HG02943 (cell line): ENCODE data around the gene CD6.

Source experiments
- ATAC-seq: cut with Tn5 transposase; IDR thresholded peaks from one replicate; pipeline ENCODE4 v1.9.1; 2021; ENCODE audit warnings: mild to moderate bottlenecking, low read depth, moderate library complexity; ENCODE audit not compliant: unreplicated experiment

Gene CD6

GRCh38 chr11:60934790-60935605 lies 36.5 kb upstream of the CD6 start:
- ATAC-seq = no peak

DNA sequence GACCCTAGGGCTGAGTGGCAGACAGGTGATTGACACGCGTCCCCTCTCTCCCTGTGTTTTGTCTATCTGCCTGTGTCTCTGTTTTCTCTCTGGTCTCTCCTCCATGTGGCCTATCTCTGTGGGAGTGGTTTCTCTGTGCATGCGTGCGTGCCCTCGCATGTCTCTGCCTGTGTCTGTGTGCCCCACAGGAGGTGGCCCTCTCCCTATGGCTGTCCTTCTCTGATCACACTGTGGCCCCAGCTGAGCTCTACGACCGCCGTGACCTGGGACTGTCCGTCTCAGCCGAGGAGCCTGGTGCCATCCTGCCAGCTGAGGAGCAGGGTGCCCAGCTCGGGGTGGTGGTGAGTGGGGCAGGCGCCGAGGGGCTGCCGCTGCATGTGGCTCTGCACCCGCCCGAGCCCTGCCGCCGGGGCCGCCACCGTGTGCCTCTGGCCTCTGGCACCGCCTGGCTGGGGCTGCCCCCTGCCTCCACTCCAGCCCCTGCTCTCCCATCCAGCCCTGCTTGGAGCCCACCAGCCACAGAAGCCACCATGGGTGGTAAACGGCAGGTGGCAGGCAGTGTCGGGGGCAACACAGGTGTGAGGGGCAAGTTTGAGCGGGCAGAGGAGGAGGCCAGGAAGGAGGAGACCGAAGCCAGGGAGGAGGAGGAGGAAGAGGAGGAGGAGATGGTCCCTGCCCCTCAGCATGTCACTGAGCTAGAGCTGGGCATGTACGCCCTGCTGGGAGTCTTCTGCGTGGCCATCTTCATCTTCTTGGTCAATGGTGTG lies 35.6 kb upstream of the CD6 start:
- no peak for ATAC-seq

GRCh38 chr11:60936467-60937143 lies 34.9 kb upstream of the CD6 start:
- no peak for ATAC-seq

- no peak for ATAC-seq
Measured at GRCh38 chr11:60937144-60937527, 34.3 kb upstream of the CD6 start.

GRCh38 chr11:60937811-60938210 lies 33.7 kb upstream of the CD6 start:
- no peak for ATAC-seq

GRCh38 chr11:60938500-60938899 lies 33.0 kb upstream of the CD6 start:
- ATAC-seq = no peak

DNA sequence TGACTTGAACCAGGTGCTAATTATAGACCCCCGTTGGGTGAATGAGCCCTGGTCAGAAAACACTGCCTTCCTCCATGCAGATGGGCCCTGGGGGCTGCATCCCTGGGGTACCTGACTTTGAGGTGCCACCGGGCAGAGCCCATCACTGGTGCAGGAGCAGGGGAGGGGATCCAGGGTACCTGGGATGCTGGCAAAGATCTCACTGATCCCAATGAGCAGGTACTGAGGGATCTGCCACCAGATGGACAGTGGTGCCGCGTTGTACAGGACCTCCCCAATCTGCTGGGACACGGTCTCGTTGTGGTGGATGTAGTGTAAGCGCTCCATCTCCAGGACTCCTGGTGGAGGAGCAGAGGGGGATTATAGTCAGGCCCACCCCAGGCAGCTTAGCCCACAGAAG lies 32.2 kb upstream of the CD6 start:
- no peak for ATAC-seq

DNA sequence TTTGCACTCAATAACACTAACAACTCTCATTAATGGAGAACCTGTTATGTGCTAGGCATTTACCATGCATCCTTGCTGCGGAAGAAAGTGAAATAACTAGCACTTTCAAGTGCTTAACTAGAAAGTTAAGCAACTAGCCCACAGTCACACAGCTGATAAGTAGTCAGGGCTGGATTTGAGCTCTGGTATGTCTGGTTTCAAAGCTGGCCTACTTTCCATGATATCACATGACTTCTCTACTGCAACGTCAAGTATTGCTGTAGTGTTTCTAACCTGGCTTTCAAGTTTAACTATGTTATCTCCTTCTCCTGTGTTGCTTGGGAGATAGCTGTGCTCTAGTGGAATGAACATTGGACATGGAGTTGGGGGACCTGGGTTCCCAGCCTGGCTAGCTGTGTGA lies 31.6 kb upstream of the CD6 start:
- ATAC-seq = no peak

GRCh38 chr11:60941371-60942119 lies 29.9 kb upstream of the CD6 start:
- ATAC-seq = no peak

GRCh38 chr11:60942219-60942618 lies 29.3 kb upstream of the CD6 start:
- ATAC-seq = no peak

GRCh38 chr11:60942970-60943565 lies 28.4 kb upstream of the CD6 start:
- no peak for ATAC-seq

DNA sequence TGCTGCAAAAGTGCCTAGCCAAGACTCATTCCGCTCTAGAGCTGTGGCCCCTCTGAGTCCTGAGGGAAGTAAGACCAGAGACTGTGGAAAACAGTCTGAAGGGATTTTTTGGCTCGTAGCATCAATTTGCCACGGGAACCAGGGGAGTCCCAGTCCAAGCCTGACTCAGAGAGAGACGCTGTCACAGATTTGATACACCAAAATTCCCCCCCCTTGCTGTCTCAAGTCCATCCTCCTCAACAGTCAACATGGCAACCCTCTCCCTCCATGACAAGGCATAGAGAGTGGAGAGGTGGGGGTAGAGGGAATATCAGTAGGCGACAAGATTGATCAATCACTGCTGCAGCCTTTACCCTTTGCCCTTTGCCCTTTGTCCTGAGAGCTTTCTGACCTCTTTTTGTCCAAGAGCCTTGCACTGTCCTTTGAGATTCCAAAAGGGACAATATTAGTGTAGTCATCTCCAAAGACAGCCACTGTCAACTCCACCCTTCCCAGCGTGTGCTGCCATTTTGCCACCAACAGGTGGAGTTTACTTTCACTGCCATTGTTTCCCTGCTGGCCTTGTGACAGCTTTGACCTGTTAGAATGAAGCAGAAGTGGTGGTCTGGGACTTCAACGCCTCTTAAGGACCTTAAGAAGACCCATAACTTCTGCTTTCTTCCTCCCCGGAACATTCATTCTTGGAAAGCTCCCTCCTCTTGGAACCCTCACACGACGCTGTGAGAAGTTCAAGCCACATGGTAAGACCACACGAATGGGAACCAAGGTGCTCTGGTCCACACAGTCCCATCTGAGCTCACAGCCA lies 26.8 kb upstream of the CD6 start:
- no peak for ATAC-seq

GRCh38 chr11:60945295-60945667 lies 26.2 kb upstream of the CD6 start:
- ATAC-seq = no peak

GRCh38 chr11:60946601-60947264 lies 24.7 kb upstream of the CD6 start:
- no peak for ATAC-seq

DNA sequence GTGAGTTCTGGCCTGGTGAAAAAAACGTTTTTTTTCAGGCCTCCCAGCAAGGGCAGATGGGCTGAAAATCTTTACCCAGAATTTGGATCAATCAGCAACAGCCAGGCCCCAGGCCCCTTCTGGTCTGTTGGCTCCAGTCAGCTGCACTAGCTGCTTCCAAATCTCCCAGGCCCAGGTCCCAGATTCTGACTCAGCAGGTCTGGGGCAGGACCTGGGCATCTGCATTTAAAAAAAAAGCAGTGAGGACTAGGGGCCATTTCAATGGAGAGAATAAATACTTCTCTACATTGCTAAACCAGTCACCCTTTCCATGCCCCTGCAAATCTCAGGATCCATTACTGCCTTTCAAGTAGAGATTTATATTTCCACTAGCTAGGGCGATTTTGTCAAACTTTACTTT lies 23.8 kb upstream of the CD6 start:
- no peak for ATAC-seq

DNA sequence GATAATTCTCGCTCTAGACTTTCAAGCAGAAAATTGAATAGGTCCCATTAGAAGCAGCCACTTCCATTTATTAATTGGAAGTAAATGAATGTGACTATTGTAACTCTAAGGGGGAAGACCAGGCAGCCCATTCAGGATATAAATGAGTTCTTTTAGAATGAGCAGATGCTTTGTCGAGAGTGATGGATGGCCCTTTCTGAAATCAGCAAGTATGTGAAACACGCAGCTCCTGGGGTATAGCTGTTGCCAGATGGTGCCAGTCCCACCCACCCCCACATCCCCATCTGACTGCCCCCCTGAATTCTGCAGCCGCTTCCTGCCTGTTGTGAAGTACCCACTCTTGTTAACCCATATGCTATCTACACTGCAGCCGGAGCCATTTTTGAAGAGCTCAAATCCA lies 23.2 kb upstream of the CD6 start:
- ATAC-seq = no peak

DNA sequence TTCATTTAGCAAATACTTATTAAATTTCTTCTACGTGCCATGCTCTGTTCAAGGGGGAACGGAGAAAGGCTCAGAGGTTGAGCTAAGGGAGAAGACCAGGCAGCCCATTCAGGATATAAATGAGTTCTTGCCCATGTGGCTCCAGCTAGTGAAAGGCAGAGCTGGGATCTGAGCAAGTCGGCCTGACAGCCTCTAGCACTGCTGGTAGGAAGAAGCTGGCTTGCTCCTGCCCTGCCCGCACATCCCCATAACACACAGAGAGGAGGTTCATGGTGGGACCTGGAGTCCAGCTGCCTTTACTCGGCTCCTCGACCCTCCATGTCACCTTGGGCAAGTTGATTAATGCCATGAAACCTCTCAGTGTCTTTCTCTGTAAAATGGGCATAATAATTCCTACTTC lies 21.5 kb upstream of the CD6 start:
- ATAC-seq = no peak

- ATAC-seq = no peak
Measured at GRCh38 chr11:60950933-60951605, 20.4 kb upstream of the CD6 start.

DNA sequence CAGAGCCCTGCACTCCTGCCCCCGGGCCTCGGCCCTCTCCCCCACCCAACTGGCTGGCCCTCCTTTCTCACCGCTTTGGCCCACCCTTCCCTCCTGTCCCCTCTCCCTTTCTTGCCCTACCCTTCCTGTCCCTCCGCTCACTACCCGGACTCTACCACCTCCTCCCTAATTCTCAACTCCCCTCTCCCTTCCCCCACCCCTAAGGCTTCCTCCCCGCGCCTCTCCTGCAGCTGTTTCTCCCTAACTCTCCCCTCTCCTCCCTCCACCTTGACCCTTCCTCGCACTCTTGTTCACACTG lies 19.9 kb upstream of the CD6 start:
- ATAC-seq = no peak
